ENCODE results near the gene ENTPD5.

- TF ChIP-seq CTCF (IDR thresholded peaks at IDR 0.05; ENCODE audit: poor library complexity) (no peak), EZH2 (IDR thresholded peaks at IDR 0.05; ENCODE audit: borderline replicate concordance) (no peak)
Measured at GRCh38 chr14:73935666-73936065, 83.4 kb downstream of the ENTPD5 start.
